ENCODE results near the gene CCN5. TPM values are rescaled to one million over a fixed set of nuclear protein-coding genes. Genes with fewer than 3 reads are reported as not detected.
A peak's percentile ranks its signal among the peaks of the same experiment; 100 is the strongest.

CCN5 gene
- total RNA-seq, 1 experiment from 2014 or later: 0.37 TPM

DNA sequence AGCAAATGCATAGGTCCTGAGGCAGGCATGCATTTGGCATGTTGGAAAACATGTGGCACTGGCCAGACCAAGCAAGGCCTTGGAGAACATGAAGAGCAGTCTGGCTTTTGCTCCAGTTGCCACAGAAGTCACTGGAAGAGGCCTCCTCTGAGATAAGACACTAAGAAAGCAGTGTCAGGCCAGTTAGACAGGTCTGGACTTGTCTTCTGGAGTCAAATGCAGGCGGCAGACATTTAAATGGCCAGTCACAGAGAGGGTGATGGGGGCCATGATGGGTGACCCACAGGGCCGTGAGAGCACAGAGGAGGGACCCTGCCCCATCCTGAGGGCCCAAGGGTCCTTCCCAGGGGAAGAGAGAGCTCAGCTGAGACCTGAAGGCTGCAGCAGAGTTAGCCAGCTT lies 36.9 kb upstream of the CCN5 start:
- H3K4me3 Mint-ChIP-seq: no peak overlapping the region
- ChIA-PET POLR2A (interaction anchor here (0.7 kb wide), 1 partner anchor 48 kb away, joined by 6 read pairs; no protein-coding TSS in a partner anchor), CTCF (interaction anchor here (1.2 kb wide), 1 partner anchor 41 kb away, joined by 3 read pairs; no protein-coding TSS in a partner anchor)
- H3K27ac Mint-ChIP-seq: 0 out of 2 replicates have a peak overlapping the region, but pooled peaks have one; percentile 44
- no peaks in the 10 kb centered on the region for H3K36me3 Mint-ChIP-seq
- DNase-seq (ENCODE audit: low spot score) (no peak), ATAC-seq (no peak)
- TF ChIP-seq TEAD1 (CRISPR knock-in tag; IDR thresholded peaks at IDR 0.05) (no peak), JAZF1 (CRISPR knock-in tag; IDR thresholded peaks at IDR 0.05) (no peak), GTF2I (CRISPR knock-in tag; conservative IDR thresholded peaks at IDR 0.05) (no peak), ATF1 (CRISPR knock-in tag; IDR thresholded peaks at IDR 0.05) (no peak), CBFB (CRISPR knock-in tag; IDR thresholded peaks at IDR 0.05; ENCODE audit: low read depth) (no peak), ZNF671 (CRISPR knock-in tag; IDR thresholded peaks at IDR 0.05) (no peak), ETV6 (CRISPR knock-in tag; IDR thresholded peaks at IDR 0.05) (no peak), ZNF138 (CRISPR knock-in tag; conservative IDR thresholded peaks at IDR 0.05) (no peak), NR2C2 (CRISPR knock-in tag; IDR thresholded peaks at IDR 0.05) (no peak), ZNF416 (CRISPR knock-in tag; IDR thresholded peaks at IDR 0.05) (no peak), ZBTB21 (CRISPR knock-in tag; IDR thresholded peaks at IDR 0.05; ENCODE audit: borderline replicate concordance) (no peak), RORB (CRISPR knock-in tag; IDR thresholded peaks at IDR 0.05) (no peak)
- TF ChIP-seq, protein P1, sequence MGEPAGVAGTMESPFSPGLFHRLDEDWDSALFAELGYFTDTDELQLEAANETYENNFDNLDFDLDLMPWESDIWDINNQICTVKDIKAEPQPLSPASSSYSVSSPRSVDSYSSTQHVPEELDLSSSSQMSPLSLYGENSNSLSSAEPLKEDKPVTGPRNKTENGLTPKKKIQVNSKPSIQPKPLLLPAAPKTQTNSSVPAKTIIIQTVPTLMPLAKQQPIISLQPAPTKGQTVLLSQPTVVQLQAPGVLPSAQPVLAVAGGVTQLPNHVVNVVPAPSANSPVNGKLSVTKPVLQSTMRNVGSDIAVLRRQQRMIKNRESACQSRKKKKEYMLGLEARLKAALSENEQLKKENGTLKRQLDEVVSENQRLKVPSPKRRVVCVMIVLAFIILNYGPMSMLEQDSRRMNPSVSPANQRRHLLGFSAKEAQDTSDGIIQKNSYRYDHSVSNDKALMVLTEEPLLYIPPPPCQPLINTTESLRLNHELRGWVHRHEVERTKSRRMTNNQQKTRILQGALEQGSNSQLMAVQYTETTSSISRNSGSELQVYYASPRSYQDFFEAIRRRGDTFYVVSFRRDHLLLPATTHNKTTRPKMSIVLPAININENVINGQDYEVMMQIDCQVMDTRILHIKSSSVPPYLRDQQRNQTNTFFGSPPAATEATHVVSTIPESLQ (CRISPR knock-in tag; IDR thresholded peaks at IDR 0.05): no peak
- TF ChIP-seq, protein P2, sequence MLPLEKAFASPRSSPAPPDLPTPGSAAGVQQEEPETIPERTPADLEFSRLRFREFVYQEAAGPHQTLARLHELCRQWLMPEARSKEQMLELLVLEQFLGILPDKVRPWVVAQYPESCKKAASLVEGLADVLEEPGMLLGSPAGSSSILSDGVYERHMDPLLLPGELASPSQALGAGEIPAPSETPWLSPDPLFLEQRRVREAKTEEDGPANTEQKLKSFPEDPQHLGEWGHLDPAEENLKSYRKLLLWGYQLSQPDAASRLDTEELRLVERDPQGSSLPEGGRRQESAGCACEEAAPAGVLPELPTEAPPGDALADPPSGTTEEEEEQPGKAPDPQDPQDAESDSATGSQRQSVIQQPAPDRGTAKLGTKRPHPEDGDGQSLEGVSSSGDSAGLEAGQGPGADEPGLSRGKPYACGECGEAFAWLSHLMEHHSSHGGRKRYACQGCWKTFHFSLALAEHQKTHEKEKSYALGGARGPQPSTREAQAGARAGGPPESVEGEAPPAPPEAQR (CRISPR knock-in tag; IDR thresholded peaks at IDR 0.05): no peak
- TF ChIP-seq, protein P3, sequence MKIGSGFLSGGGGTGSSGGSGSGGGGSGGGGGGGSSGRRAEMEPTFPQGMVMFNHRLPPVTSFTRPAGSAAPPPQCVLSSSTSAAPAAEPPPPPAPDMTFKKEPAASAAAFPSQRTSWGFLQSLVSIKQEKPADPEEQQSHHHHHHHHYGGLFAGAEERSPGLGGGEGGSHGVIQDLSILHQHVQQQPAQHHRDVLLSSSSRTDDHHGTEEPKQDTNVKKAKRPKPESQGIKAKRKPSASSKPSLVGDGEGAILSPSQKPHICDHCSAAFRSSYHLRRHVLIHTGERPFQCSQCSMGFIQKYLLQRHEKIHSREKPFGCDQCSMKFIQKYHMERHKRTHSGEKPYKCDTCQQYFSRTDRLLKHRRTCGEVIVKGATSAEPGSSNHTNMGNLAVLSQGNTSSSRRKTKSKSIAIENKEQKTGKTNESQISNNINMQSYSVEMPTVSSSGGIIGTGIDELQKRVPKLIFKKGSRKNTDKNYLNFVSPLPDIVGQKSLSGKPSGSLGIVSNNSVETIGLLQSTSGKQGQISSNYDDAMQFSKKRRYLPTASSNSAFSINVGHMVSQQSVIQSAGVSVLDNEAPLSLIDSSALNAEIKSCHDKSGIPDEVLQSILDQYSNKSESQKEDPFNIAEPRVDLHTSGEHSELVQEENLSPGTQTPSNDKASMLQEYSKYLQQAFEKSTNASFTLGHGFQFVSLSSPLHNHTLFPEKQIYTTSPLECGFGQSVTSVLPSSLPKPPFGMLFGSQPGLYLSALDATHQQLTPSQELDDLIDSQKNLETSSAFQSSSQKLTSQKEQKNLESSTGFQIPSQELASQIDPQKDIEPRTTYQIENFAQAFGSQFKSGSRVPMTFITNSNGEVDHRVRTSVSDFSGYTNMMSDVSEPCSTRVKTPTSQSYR (CRISPR knock-in tag; IDR thresholded peaks at IDR 0.05): no peak
- TF ChIP-seq, protein P4, sequence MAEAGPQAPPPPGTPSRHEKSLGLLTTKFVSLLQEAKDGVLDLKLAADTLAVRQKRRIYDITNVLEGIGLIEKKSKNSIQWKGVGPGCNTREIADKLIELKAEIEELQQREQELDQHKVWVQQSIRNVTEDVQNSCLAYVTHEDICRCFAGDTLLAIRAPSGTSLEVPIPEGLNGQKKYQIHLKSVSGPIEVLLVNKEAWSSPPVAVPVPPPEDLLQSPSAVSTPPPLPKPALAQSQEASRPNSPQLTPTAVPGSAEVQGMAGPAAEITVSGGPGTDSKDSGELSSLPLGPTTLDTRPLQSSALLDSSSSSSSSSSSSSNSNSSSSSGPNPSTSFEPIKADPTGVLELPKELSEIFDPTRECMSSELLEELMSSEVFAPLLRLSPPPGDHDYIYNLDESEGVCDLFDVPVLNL (CRISPR knock-in tag; IDR thresholded peaks at IDR 0.05; ENCODE audit: borderline replicate concordance, low read depth): no peak
- TF ChIP-seq, protein P5, sequence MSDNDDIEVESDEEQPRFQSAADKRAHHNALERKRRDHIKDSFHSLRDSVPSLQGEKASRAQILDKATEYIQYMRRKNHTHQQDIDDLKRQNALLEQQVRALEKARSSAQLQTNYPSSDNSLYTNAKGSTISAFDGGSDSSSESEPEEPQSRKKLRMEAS (CRISPR knock-in tag; IDR thresholded peaks at IDR 0.05): no peak
- TF ChIP-seq, protein P6, sequence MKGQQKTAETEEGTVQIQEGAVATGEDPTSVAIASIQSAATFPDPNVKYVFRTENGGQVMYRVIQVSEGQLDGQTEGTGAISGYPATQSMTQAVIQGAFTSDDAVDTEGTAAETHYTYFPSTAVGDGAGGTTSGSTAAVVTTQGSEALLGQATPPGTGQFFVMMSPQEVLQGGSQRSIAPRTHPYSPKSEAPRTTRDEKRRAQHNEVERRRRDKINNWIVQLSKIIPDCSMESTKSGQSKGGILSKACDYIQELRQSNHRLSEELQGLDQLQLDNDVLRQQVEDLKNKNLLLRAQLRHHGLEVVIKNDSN (CRISPR knock-in tag; IDR thresholded peaks at IDR 0.05): no peak
- no peaks in the 10 kb centered on the region for H3K9me3 Mint-ChIP-seq
- peaks cover 3% of the 10 kb centered on the region; the same call in 1 of the 2 replicates for H3K27me3 Mint-ChIP-seq (ENCODE audit: low read depth)
- peaks cover 9% of the 10 kb centered on the region for H3K4me1 Mint-ChIP-seq
